ENCODE data around the gene CRAMP1.

- TF ChIP-seq CTCF (IDR thresholded peaks at IDR 0.05; ENCODE audit: low read length) = no peak
- TF ChIP-seq EZH2 (optimal IDR thresholded peaks at IDR 0.05; ENCODE audit: low read depth, low read length) = no peak
Measured at GRCh38 chr16:1637526-1637925, 25.4 kb downstream of the CRAMP1 start.
